ENCODE measurements around the gene SMARCD3.
A peak's percentile ranks its signal among the peaks of the same experiment; 100 is the strongest.

SMARCD3 gene

GRCh38 chr7:151275813-151276577 lies 27.5 kb upstream of the SMARCD3 start:
- Histone ChIP-seq H3K27ac (no peak overlapping the region), H3K4me3 (ENCODE audit: low read depth in 1 of 2, low read length in 1 of 2) (peak overlapping the region; percentile 43 to 64), H3K36me3 (no peaks in the 10 kb centered on the region), H3K27me3 (peaks cover 18% of the 10 kb centered on the region), H3K4me1 (ENCODE audit: control insufficient read depth in 1 of 2, insufficient read depth in 1 of 2, low read depth in 1 of 2, low read length in 1 of 2) (peaks cover 60 to 61% of the 10 kb centered on the region in 2 experiments), H3K9me3 (no peaks in the 10 kb centered on the region)
- TF ChIP-seq CTCF (IDR thresholded peaks at IDR 0.05), result no peak

DNA sequence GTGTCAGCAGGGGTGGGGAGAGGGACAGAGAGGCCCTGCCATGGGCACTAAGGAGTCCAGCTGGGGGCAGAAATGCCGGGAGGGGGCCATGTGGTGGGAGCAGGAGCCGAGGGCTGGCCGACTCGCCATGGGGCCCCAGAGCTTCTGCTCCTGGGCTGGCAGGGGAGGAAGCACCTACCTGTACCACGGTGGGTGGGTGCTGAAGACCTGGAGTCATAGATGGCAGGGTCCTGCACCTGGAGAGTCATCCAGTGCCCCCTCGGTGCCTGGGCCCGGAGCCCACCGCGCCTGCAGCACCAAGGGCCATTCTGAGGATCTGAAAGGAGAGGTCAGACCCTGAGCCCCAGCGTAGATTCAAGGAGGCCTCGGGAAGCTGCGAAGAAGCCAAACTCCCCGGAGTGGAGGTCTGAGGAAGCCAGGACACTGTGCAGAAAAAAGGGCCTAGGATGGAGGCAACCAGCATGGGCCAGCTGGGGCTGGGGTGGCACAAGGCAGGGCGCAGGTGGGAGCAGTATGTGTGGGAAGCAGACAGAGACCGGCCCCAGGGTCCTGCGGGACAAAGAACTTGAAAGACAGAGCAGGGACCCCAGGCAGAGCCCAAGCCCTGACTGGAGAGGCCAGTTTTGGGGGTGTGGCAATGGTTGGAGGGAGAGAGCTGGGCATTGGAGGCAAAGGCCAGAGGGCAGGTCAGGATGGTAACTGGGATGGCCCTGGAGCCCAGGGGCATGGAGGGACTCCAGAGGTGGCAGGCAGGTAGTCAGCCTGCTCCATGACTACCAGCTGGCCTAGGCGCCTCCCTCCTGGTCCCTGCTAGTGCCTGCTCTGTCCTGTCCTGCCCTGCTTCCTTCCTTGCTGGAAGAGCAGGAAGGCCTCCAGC lies 26.7 kb upstream of the SMARCD3 start:
- H3K27me3 ChIP-seq, result peaks cover 18% of the 10 kb centered on the region
- H3K9me3 ChIP-seq, result no peaks in the 10 kb centered on the region
- no peak for TF ChIP-seq CTCF (IDR thresholded peaks at IDR 0.05)
- H3K4me3 ChIP-seq (ENCODE audit: low read depth in 1 of 2, low read length in 1 of 2), result peak overlapping the region in 1 of 2 experiments; percentile 1
- H3K36me3 ChIP-seq, result no peaks in the 10 kb centered on the region
- peaks cover 68 to 70% of the 10 kb centered on the region in 2 experiments for H3K4me1 ChIP-seq (ENCODE audit: control insufficient read depth in 1 of 2, insufficient read depth in 1 of 2, low read depth in 1 of 2, low read length in 1 of 2)
- H3K27ac ChIP-seq, result peak overlapping the region; percentile 63

DNA sequence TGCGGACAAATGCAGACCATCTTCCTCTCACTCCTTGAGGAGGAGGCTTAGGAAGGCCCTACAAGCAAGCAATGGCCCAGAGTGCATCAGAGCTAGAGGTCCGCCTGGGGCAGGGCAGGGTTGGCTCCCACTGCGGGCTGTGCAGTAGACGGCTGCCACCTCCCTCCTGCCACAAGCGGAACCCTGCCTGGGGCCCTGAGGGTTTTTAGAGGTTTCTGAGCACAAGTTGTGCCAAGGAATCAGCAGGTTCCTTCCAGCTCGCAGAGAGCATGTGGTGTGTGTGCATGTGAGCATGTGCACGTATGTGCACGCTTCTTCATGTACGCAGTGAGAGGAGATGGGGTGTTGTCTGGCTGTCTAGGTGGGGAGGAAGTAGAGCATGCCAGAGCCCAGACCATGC lies 25.9 kb upstream of the SMARCD3 start:
- no peak for TF ChIP-seq CTCF (IDR thresholded peaks at IDR 0.05)
- no peaks in the 10 kb centered on the region for H3K36me3 ChIP-seq
- no peak overlapping the region for H3K4me3 ChIP-seq (ENCODE audit: low read depth in 1 of 2, low read length in 1 of 2)
- peak overlapping the region; percentile 63 for H3K27ac ChIP-seq
- peaks cover 68 to 71% of the 10 kb centered on the region in 2 experiments for H3K4me1 ChIP-seq (ENCODE audit: control insufficient read depth in 1 of 2, insufficient read depth in 1 of 2, low read depth in 1 of 2, low read length in 1 of 2)
- H3K27me3 ChIP-seq, result peaks cover 18% of the 10 kb centered on the region
- no peaks in the 10 kb centered on the region for H3K9me3 ChIP-seq

DNA sequence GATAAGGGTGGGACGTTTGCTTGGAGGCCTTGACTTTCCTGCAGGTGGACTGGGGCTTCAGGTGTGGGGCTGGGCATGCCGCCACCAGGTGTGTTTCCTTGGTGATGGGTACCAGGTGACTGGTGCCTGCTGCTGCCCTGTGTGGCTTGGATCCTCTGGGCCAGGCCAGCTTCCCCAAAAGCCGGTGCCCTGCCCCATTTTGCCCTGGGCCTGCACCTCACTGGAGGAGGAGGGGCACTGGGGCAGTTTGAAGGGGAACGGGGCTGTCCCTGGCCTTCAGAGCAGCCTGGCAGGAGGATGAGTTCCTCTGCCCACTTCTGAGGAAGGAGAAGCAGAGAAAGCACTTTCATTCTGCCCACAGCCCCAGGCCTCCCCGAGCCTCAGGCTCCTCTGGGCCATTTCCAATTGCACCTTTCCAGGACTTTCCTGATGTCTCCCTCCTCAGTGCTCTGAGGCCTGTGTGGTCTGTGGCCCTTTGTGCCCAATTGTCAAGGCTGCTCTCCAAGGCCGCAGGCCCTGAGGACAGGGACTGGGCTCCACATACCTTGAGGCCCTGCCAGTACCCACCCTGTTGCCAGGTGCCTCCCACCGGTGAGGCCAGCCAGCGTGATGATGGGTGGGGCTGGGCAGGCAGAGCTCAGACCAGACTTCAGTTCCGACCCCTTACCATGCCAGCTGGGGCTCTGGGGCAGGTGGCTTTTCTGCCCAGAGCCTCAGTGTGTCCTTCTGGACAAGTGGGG lies 25.3 kb upstream of the SMARCD3 start:
- Histone ChIP-seq H3K4me1 (ENCODE audit: control insufficient read depth in 1 of 2, insufficient read depth in 1 of 2, low read depth in 1 of 2, low read length in 1 of 2) (peaks cover 68 to 71% of the 10 kb centered on the region in 2 experiments), H3K4me3 (ENCODE audit: low read depth in 1 of 2, low read length in 1 of 2) (no peak overlapping the region), H3K36me3 (no peaks in the 10 kb centered on the region), H3K27me3 (peaks cover 18% of the 10 kb centered on the region), H3K9me3 (no peaks in the 10 kb centered on the region), H3K27ac (peak overlapping the region; percentile 63)
- TF ChIP-seq CTCF (IDR thresholded peaks at IDR 0.05), result no peak

- H3K9me3 ChIP-seq, result no peaks in the 10 kb centered on the region
- H3K4me3 ChIP-seq (ENCODE audit: low read depth in 1 of 2, low read length in 1 of 2), result no peak overlapping the region
- H3K4me1 ChIP-seq (ENCODE audit: control insufficient read depth in 1 of 2, insufficient read depth in 1 of 2, low read depth in 1 of 2, low read length in 1 of 2), result peaks cover 68 to 71% of the 10 kb centered on the region in 2 experiments
- no peaks in the 10 kb centered on the region for H3K36me3 ChIP-seq
- peaks cover 17% of the 10 kb centered on the region for H3K27me3 ChIP-seq
- H3K27ac ChIP-seq, result peak overlapping the region; percentile 63
- no peak for TF ChIP-seq CTCF (IDR thresholded peaks at IDR 0.05)
Observed at GRCh38 chr7:151272877-151273276, 24.4 kb upstream of the SMARCD3 start.

Data from neutrophil (primary cell).